Measurements from ENCODE around the gene PIP4K2A. TPM values are rescaled to one million over a fixed set of nuclear protein-coding genes. Genes with fewer than 3 reads are reported as not detected.

Gene PIP4K2A
- total RNA-seq, 4 donors from 2014 or later = 29.3 to 52.4 (median 34.5) TPM

DNA sequence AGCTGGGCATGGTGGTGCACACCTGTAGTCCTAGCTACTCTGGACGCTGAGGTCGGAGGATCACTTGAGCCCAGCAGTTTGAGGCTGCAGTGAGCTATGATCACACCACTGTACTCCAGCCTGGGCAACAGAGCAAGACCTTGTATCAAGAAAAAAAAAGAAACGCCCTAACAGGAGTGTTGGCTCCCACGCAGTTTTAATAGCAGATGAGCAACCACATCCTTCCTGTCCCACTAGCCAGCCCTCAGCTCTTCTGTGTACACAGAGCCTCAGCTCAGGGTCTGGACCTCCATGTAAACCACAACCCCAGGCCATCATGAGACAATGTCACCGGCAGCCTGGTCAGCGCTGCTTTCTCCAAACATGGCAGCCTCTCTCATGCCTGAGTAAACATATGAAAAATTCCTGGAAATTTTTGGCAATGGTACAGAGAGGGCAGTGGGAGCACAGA lies 108.2 kb downstream of the PIP4K2A start:
- no peaks in the 10 kb centered on the region for H3K27me3 ChIP-seq
- H3K27ac ChIP-seq = peak overlapping the region in 3 of 4 donors; percentile 39 to 69 (median 57)
- peaks cover 0 to 22% (median 3%) of the 10 kb centered on the region in 3 donors for H3K36me3 ChIP-seq
- no peak overlapping the region for H3K4me3 ChIP-seq
- TF ChIP-seq, protein P1, sequence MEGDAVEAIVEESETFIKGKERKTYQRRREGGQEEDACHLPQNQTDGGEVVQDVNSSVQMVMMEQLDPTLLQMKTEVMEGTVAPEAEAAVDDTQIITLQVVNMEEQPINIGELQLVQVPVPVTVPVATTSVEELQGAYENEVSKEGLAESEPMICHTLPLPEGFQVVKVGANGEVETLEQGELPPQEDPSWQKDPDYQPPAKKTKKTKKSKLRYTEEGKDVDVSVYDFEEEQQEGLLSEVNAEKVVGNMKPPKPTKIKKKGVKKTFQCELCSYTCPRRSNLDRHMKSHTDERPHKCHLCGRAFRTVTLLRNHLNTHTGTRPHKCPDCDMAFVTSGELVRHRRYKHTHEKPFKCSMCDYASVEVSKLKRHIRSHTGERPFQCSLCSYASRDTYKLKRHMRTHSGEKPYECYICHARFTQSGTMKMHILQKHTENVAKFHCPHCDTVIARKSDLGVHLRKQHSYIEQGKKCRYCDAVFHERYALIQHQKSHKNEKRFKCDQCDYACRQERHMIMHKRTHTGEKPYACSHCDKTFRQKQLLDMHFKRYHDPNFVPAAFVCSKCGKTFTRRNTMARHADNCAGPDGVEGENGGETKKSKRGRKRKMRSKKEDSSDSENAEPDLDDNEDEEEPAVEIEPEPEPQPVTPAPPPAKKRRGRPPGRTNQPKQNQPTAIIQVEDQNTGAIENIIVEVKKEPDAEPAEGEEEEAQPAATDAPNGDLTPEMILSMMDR (IDR thresholded peaks at IDR 0.05) = no peak
- TF ChIP-seq EP300 (IDR thresholded peaks at IDR 0.05) (peak in 1 of 2 donors; percentile 57), POLR2A (IDR thresholded peaks at IDR 0.05) (no peak)
- DNase-seq (ENCODE audit: low spot score in 2 of 2) = peak in 1 of 2 donors; percentile 33
- 76 to 78% methylated on average over 6 of the region's 6 CpGs for WGBS, 2 donors
- H3K4me1 ChIP-seq = peaks cover 0 to 31% (median 19%) of the 10 kb centered on the region in 4 donors
- no peaks in the 10 kb centered on the region for H3K9me3 ChIP-seq

DNA sequence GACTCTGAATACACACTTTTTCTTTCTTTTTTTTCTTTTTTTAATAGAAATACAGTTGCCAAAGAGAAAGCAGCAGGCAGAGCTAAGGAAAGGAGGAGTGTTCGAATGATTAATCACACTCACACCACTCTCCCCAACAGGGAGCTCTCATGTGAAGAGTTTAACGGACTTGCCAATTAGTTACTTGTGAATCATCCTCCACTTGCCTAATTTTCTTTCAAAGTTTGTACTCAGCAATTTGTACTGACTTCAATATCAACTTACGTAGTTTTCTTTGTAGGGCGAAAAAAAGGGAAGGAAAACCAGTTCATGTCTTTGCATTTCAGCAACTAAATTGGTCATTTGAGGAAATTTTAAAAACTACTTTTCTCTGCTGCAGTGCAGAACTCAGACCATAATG lies 109.2 kb downstream of the PIP4K2A start:
- TF ChIP-seq, protein P1 (IDR thresholded peaks at IDR 0.05) = no peak
- peak; percentile 25 to 69 for TF ChIP-seq EP300 (IDR thresholded peaks at IDR 0.05)
- DNase-seq (ENCODE audit: low spot score in 2 of 2) = no peak
- no peaks in the 10 kb centered on the region for H3K9me3 ChIP-seq
- peak overlapping the region in 3 of 4 donors; percentile 68 to 79 (median 69) for H3K27ac ChIP-seq
- H3K4me3 ChIP-seq = no peak overlapping the region
- H3K4me1 ChIP-seq = peaks cover 0 to 31% (median 19%) of the 10 kb centered on the region in 4 donors
- no peaks in the 10 kb centered on the region for H3K27me3 ChIP-seq
- WGBS, 2 donors = 54 to 60% methylated on average over 4 of the region's 4 CpGs
- peaks cover 0 to 22% (median 3%) of the 10 kb centered on the region in 3 donors for H3K36me3 ChIP-seq

DNA sequence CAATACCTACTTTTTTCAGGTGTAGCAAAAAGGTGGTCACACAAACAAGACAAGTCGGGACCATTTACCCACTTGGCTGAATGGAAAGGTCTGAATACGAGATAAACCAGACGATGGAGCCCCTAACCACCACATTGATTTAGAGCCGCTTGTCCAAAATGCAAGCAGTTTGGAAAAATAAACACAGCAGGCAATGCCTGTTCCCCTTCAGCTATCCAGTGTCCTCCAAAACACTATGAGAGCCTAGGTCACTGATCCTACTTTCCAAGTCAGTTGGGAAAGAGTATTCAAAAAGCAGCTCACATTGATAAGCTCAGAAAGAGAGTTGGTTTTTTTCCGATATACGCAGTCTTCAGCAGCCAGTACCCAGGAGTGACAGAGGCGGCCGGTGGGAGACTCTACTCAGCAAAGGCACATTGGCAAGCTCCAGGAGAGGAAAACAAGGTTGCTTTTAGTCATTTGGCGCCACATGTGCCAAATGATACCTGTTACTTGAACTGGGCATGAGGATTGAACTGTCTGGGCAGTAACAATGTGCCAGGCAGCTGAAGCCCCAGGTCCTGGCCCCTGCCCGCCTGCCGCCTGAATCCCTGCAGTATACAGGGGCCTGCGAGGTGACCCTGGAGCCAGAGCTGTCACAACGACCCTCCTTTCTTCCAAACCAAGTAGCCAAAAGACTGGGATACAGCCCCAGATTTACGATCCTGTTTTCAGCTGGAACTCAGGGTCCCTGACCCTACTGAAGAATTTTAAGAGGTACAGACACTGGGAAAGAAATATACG lies 109.8 kb downstream of the PIP4K2A start:
- Histone ChIP-seq H3K4me3 (no peak overlapping the region), H3K9me3 (no peaks in the 10 kb centered on the region), H3K36me3 (peaks cover 0 to 22% (median 3%) of the 10 kb centered on the region in 3 donors), H3K4me1 (peaks cover 0 to 33% (median 19%) of the 10 kb centered on the region in 4 donors), H3K27me3 (no peaks in the 10 kb centered on the region), H3K27ac (peak overlapping the region in 3 of 4 donors; percentile 68 to 79 (median 69))
- DNase-seq (ENCODE audit: low spot score in 2 of 2) = no peak
- 72 to 77% methylated on average over 14 to 15 of the region's 15 CpGs for WGBS, 2 donors
- TF ChIP-seq POLR2A (IDR thresholded peaks at IDR 0.05) (no peak), EP300 (IDR thresholded peaks at IDR 0.05) (no peak)
- TF ChIP-seq, protein P1 (IDR thresholded peaks at IDR 0.05) = no peak

DNA sequence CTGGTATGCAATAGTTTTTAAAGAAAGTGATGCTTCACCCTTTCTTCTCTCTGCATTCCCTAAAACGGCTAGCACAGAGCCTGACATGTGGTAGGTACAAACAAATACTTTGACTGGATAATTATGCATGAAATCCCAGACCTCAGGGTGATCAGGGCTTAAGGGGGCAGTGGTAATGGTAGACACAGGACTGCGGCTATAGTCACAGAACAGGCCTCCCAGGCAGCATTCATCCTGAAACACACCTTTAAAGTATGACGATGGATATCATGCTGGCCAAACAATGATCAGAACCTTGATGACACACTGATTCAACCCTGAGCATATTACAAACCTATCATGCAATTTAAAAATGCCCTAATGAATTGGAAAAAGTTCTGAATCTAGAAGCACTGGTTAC lies 110.8 kb downstream of the PIP4K2A start:
- Histone ChIP-seq H3K9me3 (no peaks in the 10 kb centered on the region), H3K36me3 (peaks cover 0 to 15% (median 3%) of the 10 kb centered on the region in 3 donors), H3K27ac (no peak overlapping the region), H3K27me3 (no peaks in the 10 kb centered on the region), H3K4me1 (peaks cover 0 to 39% (median 20%) of the 10 kb centered on the region in 4 donors), H3K4me3 (no peak overlapping the region)
- WGBS, 2 donors = 82 to 87% methylated on average over 3 of the region's 3 CpGs
- no peak for TF ChIP-seq POLR2A (IDR thresholded peaks at IDR 0.05)
- no peak for TF ChIP-seq EP300 (IDR thresholded peaks at IDR 0.05)
- TF ChIP-seq, protein P1 (IDR thresholded peaks at IDR 0.05) = no peak
- no peak for DNase-seq (ENCODE audit: low spot score in 2 of 2)

DNA sequence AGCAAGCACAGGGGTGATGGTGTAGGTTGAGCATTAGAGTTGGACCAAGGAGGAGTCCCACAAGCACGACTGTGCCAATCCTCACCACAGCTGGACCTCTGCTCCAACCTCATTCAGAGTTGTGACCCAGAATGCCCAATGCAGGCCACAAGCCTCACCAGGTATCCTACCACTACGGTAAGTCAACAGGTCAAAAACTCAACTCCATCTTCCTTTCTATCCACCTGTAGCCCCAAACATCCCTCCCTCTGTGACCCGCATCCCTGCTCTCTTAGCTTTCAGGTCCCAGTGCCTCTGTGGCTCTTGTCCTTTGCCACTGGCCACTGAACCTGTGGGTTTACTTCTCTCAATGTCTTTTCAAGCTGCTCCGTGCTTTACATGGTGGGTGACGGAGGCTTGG lies 112.8 kb downstream of the PIP4K2A start:
- DNase-seq (ENCODE audit: low spot score in 2 of 2) = no peak
- peaks cover 0 to 7% (median 3%) of the 10 kb centered on the region in 3 donors for H3K36me3 ChIP-seq
- TF ChIP-seq EP300 (IDR thresholded peaks at IDR 0.05) (no peak), POLR2A (IDR thresholded peaks at IDR 0.05) (no peak)
- TF ChIP-seq, protein P1 (IDR thresholded peaks at IDR 0.05) = no peak
- H3K27ac ChIP-seq = no peak overlapping the region
- no peaks in the 10 kb centered on the region for H3K9me3 ChIP-seq
- WGBS, 2 donors = 96 to 97% methylated on average over 5 of the region's 5 CpGs
- H3K4me3 ChIP-seq = no peak overlapping the region
- H3K4me1 ChIP-seq = peaks cover 0 to 32% (median 19%) of the 10 kb centered on the region in 4 donors
- no peaks in the 10 kb centered on the region for H3K27me3 ChIP-seq
